ENCODE measurements around the gene CWF19L2.
"Not testable (repeated sequence)": the region's sequence is repeated elsewhere in the genome, so short reads cannot be mapped to it uniquely, and the experiment has no call there.

Gene CWF19L2

GRCh38 chr11:107439586-107440167, 17.9 kb downstream of the CWF19L2 start:
- no peak for DNase-seq (ENCODE audit: low read depth in 2 of 3, low spot score in 2 of 3)

GRCh38 chr11:107438148-107438547, 19.5 kb downstream of the CWF19L2 start:
- DNase-seq (ENCODE audit: low read depth in 2 of 3, low spot score in 2 of 3): no peak

GRCh38 chr11:107430525-107430924, 27.1 kb downstream of the CWF19L2 start:
- DNase-seq (ENCODE audit: low read depth in 2 of 3, low spot score in 2 of 3): no peak

GRCh38 chr11:107427569-107428180, 29.9 kb downstream of the CWF19L2 start:
- DNase-seq (ENCODE audit: low read depth in 2 of 3, low spot score in 2 of 3): no peak

- no peak for DNase-seq (ENCODE audit: low read depth in 2 of 3, low spot score in 2 of 3)
Measured at GRCh38 chr11:107413352-107413751, 44.3 kb downstream of the CWF19L2 start.

GRCh38 chr11:107408762-107409211, 48.8 kb downstream of the CWF19L2 start:
- DNase-seq (ENCODE audit: low read depth in 2 of 3, low spot score in 2 of 3): no peak

GRCh38 chr11:107405260-107405659, 52.4 kb downstream of the CWF19L2 start:
- DNase-seq (ENCODE audit: low read depth in 2 of 3, low spot score in 2 of 3): no peak

GRCh38 chr11:107401131-107401530, 56.5 kb downstream of the CWF19L2 start:
- not testable (repeated sequence) for DNase-seq (ENCODE audit: low read depth in 2 of 3, low spot score in 2 of 3)

GRCh38 chr11:107397357-107397756, 60.3 kb downstream of the CWF19L2 start:
- no peak for DNase-seq (ENCODE audit: low read depth in 2 of 3, low spot score in 2 of 3)

- no peak for DNase-seq (ENCODE audit: low read depth in 2 of 3, low spot score in 2 of 3)
Measured at GRCh38 chr11:107392611-107393010, 65.0 kb downstream of the CWF19L2 start.

GRCh38 chr11:107390701-107391100, 66.9 kb downstream of the CWF19L2 start:
- not testable (repeated sequence) for DNase-seq (ENCODE audit: low read depth in 2 of 3, low spot score in 2 of 3)

- no peak for DNase-seq (ENCODE audit: low read depth in 2 of 3, low spot score in 2 of 3)
Measured at GRCh38 chr11:107387666-107388065, 70.0 kb downstream of the CWF19L2 start.

GRCh38 chr11:107385361-107385981, 72.2 kb downstream of the CWF19L2 start:
- DNase-seq (ENCODE audit: low read depth in 2 of 3, low spot score in 2 of 3): no peak

- DNase-seq (ENCODE audit: low read depth in 2 of 3, low spot score in 2 of 3): no peak
Measured at GRCh38 chr11:107384144-107384852, 73.3 kb downstream of the CWF19L2 start.

- DNase-seq (ENCODE audit: low read depth in 2 of 3, low spot score in 2 of 3): no peak
Measured at GRCh38 chr11:107372439-107372838, 85.2 kb downstream of the CWF19L2 start.

GRCh38 chr11:107370390-107370789, 87.2 kb downstream of the CWF19L2 start:
- no peak for DNase-seq (ENCODE audit: low read depth in 2 of 3, low spot score in 2 of 3)

- DNase-seq (ENCODE audit: low read depth in 2 of 3, low spot score in 2 of 3): no peak
Measured at GRCh38 chr11:107359701-107360100, 97.9 kb downstream of the CWF19L2 start.

- no peak for DNase-seq (ENCODE audit: low read depth in 2 of 3, low spot score in 2 of 3)
Measured at GRCh38 chr11:107357877-107358276, 99.7 kb downstream of the CWF19L2 start.

- DNase-seq (ENCODE audit: low read depth in 2 of 3, low spot score in 2 of 3): no peak
Measured at GRCh38 chr11:107354780-107355179, 102.8 kb downstream of the CWF19L2 start.

- no peak for DNase-seq (ENCODE audit: low read depth in 2 of 3, low spot score in 2 of 3)
Measured at GRCh38 chr11:107337917-107338316, 119.7 kb downstream of the CWF19L2 start.

GRCh38 chr11:107331728-107332127, 125.9 kb downstream of the CWF19L2 start:
- no peak for DNase-seq (ENCODE audit: low read depth in 2 of 3, low spot score in 2 of 3)

GRCh38 chr11:107329164-107329563, 128.5 kb downstream of the CWF19L2 start:
- no peak for DNase-seq (ENCODE audit: low read depth in 2 of 3, low spot score in 2 of 3)
